Measurements from ENCODE around the gene STARD13.

The STARD13 gene

GRCh38 chr13:33265133-33265532 lies 20.4 kb downstream of the STARD13 start:
- DNase-seq (ENCODE audit: low read depth in 1 of 2, low spot score in 1 of 2): no peak
- H3K27me3 ChIP-seq (ENCODE audit: insufficient read depth, poor library complexity, severe bottlenecking): no peaks in the 10 kb centered on the region
- H3K4me3 ChIP-seq (replicated peaks; ENCODE audit: insufficient read depth, low read length): no peak overlapping the region
- TF ChIP-seq POLR2AphosphoS5 (IDR thresholded peaks at IDR 0.05; ENCODE audit: low read depth) (no peak), SPI1 (IDR thresholded peaks at IDR 0.05; ENCODE audit: borderline replicate concordance, low read depth) (no peak), REST (IDR thresholded peaks at IDR 0.05; ENCODE audit: insufficient replicate concordance, low read depth) (no peak), GABPA (IDR thresholded peaks at IDR 0.05; ENCODE audit: low read depth) (no peak)
- TF ChIP-seq, protein P1, sequence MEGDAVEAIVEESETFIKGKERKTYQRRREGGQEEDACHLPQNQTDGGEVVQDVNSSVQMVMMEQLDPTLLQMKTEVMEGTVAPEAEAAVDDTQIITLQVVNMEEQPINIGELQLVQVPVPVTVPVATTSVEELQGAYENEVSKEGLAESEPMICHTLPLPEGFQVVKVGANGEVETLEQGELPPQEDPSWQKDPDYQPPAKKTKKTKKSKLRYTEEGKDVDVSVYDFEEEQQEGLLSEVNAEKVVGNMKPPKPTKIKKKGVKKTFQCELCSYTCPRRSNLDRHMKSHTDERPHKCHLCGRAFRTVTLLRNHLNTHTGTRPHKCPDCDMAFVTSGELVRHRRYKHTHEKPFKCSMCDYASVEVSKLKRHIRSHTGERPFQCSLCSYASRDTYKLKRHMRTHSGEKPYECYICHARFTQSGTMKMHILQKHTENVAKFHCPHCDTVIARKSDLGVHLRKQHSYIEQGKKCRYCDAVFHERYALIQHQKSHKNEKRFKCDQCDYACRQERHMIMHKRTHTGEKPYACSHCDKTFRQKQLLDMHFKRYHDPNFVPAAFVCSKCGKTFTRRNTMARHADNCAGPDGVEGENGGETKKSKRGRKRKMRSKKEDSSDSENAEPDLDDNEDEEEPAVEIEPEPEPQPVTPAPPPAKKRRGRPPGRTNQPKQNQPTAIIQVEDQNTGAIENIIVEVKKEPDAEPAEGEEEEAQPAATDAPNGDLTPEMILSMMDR (IDR thresholded peaks at IDR 0.05; ENCODE audit: insufficient read depth, low read length): no peak
- H3K27ac ChIP-seq (replicated peaks): no peak overlapping the region

- no peaks in the 10 kb centered on the region for H3K27me3 ChIP-seq (ENCODE audit: insufficient read depth, poor library complexity, severe bottlenecking)
- TF ChIP-seq REST (IDR thresholded peaks at IDR 0.05; ENCODE audit: insufficient replicate concordance, low read depth): no peak
- TF ChIP-seq GABPA (IDR thresholded peaks at IDR 0.05; ENCODE audit: low read depth): no peak
- no peak for TF ChIP-seq POLR2AphosphoS5 (IDR thresholded peaks at IDR 0.05; ENCODE audit: low read depth)
- TF ChIP-seq SPI1 (IDR thresholded peaks at IDR 0.05; ENCODE audit: borderline replicate concordance, low read depth): no peak
- H3K27ac ChIP-seq (replicated peaks): no peak overlapping the region
- no peak overlapping the region for H3K4me3 ChIP-seq (replicated peaks; ENCODE audit: insufficient read depth, low read length)
- DNase-seq (ENCODE audit: low read depth in 1 of 2, low spot score in 1 of 2): no peak
Observed at GRCh38 chr13:33264620-33264978, 21.0 kb downstream of the STARD13 start.

DNA sequence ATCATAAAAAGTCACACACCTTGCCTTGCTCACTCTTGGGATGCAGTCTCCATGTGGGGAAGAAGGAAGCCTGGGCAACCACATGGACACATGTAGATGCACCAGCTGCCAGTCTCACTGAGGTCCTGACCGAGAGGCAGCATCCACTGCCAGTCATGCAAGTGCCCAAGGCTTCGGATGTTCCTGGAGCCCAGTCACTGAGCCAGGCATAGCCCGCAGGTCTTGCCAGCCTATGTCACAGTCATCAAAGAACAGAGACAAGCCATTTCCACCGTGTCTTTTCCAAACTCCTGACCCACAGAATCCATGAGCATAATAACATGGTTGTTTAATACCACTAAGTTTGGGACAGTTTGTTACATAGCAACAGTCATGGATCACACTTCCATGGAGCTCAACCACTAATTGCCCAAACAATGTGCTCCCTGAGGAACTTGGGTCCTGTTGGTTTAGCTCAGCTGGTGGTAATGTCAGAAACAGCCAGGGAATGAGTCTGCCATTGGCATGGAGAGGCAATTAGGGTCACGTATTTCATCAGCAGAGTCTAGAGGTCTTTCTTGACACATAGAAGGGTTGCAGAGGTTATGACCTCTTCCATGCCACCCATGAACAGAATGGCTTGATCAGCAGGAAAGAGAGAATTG lies 21.5 kb downstream of the STARD13 start:
- no peak for DNase-seq (ENCODE audit: low read depth in 1 of 2, low spot score in 1 of 2)
- Histone ChIP-seq H3K4me3 (replicated peaks; ENCODE audit: insufficient read depth, low read length) (no peak overlapping the region), H3K27ac (replicated peaks) (no peak overlapping the region), H3K27me3 (ENCODE audit: insufficient read depth, poor library complexity, severe bottlenecking) (no peaks in the 10 kb centered on the region)
- TF ChIP-seq SPI1 (IDR thresholded peaks at IDR 0.05; ENCODE audit: borderline replicate concordance, low read depth): no peak
- TF ChIP-seq GABPA (IDR thresholded peaks at IDR 0.05; ENCODE audit: low read depth): no peak
- TF ChIP-seq, protein P1 (IDR thresholded peaks at IDR 0.05; ENCODE audit: insufficient read depth, low read length): no peak
- TF ChIP-seq POLR2AphosphoS5 (IDR thresholded peaks at IDR 0.05; ENCODE audit: low read depth): no peak
- TF ChIP-seq REST (IDR thresholded peaks at IDR 0.05; ENCODE audit: insufficient replicate concordance, low read depth): no peak
